Esophagus squamous epithelium (tissue), 4 donors: ENCODE results near the gene SLC52A3.

Experiments
- POLR2A ChIP-seq, 4 donors: fragments of 450-650 bp; IDR thresholded peaks; one replicate each; pipeline ENCODE4 v1.6.1; 2017; ENCODE audit warnings: antibody characterized with exemption in 4 of 4, mild to moderate bottlenecking in 4 of 4, moderate library complexity in 3 of 4
- TF ChIP-seq, protein P1 (sequence below), 6 experiments: fragments of 450-650 bp in 4 of 6; fragments of 200-600 bp in 2 of 6; sonication (generic) in 2 of 6; IDR thresholded peaks; one replicate each; pipeline ENCODE4 v1.5.1; 2016 to 2019; ENCODE audit warnings: antibody characterized with exemption in 6 of 6, mild to moderate bottlenecking in 4 of 6, moderate library complexity in 4 of 6

DNA sequence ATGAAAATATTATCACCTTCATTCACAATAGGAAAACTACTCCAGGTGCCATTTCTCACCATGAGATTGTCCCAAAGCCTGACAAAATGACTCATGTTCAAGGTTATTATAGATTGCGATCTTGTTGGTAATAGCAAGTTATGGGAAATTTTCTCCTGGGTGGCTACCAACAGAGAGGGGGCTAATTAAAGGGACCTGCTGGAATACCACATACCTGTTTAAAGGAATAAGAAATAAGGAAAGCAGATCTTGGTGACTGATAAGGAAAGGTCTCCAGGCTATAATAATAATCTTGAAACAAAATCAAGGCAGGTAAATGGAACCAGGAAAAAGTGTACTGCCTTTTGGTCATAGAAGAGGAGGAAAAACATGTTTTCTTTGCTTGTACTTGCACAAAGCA is 1.4 kb downstream of the SLC52A3 start:
- TF ChIP-seq, protein P1, sequence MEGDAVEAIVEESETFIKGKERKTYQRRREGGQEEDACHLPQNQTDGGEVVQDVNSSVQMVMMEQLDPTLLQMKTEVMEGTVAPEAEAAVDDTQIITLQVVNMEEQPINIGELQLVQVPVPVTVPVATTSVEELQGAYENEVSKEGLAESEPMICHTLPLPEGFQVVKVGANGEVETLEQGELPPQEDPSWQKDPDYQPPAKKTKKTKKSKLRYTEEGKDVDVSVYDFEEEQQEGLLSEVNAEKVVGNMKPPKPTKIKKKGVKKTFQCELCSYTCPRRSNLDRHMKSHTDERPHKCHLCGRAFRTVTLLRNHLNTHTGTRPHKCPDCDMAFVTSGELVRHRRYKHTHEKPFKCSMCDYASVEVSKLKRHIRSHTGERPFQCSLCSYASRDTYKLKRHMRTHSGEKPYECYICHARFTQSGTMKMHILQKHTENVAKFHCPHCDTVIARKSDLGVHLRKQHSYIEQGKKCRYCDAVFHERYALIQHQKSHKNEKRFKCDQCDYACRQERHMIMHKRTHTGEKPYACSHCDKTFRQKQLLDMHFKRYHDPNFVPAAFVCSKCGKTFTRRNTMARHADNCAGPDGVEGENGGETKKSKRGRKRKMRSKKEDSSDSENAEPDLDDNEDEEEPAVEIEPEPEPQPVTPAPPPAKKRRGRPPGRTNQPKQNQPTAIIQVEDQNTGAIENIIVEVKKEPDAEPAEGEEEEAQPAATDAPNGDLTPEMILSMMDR (IDR thresholded peaks at IDR 0.05): no peak
- no peak for TF ChIP-seq POLR2A (IDR thresholded peaks at IDR 0.05)
